ENCODE measurements around the gene MRPL20.
"Not testable (repeated sequence)": the region's sequence is repeated elsewhere in the genome, so short reads cannot be mapped to it uniquely, and the experiment has no call there.

The MRPL20 gene

DNA sequence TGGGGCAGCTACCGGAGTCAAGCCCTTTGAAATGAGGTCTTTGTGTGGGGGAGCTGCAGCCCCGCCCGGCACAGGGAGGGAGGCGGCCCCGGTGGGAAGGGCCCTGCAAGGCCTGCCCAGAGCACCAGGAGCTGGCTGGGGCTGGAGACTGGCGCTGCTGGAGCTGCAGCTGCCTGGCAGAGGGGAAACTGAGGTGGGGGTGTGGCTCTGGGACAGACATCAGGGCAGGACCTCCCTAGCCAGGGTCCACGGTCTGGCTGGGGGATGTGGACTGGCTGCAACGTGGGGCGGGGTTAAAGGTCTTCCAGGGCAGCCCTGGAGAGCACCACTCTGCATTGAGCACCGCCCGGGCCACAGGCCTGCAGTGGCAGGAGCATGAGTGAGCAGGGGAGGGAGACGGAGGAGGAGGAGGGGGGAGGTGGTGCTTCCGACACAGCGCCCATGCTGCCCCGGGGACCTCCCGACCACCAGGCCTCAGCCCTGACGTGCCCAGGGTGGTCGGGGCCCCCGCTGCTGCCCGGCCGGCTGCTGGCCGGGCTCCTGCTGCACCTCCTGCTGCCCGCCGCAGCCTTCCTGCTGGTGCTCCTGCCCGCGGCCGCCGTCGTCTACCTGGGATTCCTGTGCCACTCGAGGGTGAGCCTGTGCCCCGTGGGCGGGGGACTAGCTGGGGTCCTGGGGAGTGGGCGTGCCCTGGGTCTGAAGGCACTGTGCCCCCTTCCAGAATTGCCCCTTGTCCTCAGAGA is 18.8 kb upstream of the MRPL20 start:
- DNase-seq: no peak

DNA sequence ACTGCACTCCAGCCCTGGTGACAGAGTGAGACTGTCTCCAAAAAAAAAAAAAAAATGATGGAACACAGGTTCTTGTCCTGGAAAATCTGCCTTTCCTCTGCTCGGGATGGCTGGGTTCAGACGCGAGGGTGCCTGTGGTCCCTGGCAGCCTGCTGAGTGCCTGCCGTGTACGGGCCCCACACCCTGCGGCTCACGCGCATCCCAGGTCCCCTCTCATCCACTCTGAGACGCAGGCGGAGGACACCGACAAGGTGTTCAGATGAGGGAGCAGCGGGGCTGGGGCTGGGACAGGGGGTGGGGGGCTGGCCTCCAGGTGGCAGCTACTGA is 18.3 kb upstream of the MRPL20 start:
- no peak for DNase-seq

DNA sequence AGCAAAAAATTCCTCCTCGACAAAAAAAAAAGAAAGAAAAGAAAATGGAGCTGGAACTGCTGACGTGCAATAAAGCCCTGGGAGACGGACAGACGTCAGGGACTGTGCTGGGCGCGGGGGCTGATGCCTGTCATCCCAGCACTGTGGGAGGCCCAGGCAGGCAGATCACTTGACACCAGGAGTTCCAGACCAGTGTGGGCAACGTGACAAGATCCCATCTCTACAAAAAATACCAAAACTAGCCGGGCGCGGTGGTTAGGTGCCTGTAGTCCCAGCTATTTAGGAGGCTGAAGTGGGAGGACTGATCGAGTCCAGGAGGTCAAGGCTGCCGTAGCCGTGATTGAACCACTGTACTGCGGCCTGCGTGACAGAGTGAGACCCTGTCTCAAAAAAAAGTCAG is 17.6 kb upstream of the MRPL20 start:
- no peak for DNase-seq

DNA sequence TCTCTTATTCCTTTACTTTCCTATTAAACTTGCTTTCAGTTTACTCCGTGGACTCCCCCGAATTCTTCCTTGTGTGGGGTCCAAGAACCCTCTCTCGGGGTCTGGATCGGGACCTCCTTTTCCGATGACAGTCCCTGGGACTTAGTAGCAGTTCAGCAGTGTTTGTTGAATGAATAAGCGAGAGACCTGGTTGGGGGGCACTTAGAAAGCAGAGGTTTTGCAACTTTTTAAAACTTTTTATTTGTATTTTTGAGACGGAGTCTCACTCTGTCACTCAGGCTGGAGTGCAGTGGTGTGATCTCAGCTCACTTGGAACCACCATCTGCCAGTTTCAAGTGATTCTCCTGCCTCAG is 16.1 kb upstream of the MRPL20 start:
- no peak for DNase-seq

DNA sequence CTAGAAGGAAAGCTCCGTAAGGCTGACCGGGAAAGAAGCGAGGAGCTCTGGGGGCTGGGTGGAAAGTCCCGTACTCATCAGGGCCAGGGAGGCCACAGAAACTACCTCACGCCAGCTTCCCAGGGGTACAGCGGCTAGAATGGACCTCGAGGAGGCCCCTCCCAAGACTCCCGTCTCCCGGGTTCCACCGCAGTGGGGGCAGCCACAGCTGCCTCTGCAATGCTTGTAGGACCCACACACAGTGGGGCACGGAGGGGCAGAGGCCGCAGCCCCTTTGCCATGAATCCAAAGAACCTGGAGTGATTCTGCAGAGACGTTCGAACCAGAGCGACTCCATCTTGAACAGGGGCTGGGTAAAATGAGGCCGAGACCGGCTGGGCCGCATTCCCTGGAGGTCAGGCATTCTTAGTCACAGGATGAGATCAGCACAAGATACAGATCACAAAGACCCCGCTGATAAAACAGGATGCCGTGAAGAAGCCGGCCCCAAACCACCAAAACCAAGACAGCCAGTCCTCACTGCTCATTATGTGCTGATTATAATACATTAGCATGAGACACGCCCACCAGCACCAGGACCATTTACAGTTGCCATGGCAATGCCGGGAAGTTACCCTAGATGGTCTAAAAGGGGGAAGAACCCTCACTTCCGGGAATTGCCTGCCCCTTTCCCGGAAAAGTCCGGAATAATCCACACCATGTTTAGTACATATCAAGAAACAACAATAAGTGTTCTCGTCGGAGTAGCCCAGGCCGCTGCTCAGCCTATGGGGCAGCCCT is 15.6 kb upstream of the MRPL20 start:
- no peak for DNase-seq

DNA sequence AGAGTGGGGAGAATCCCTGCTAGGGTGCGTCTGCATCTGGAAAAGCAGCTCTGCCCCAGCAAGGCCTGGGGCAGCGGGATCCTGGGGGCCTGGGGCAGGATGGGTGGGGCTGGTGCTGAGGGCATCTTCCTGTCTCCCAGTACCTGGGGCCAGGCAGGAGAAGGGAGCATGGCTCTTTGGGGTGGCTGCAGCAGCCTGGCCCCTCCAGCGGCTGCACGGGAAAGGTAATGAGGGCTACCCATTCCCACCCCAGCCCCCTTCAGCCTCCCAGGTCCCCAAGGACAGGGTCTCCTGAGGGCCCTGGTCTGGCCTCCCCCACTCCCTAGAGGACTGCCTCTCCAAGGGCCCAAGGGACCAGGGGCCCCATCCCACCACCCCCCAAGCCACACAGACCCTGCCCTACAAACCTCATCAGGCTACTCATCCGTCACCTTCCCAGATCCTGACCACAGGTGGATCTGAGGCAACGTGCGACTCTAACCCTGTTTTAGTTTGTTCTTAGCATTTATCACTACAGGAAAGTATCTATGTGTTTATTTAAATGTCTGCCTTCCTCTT is 14.9 kb upstream of the MRPL20 start:
- DNase-seq: no peak

DNA sequence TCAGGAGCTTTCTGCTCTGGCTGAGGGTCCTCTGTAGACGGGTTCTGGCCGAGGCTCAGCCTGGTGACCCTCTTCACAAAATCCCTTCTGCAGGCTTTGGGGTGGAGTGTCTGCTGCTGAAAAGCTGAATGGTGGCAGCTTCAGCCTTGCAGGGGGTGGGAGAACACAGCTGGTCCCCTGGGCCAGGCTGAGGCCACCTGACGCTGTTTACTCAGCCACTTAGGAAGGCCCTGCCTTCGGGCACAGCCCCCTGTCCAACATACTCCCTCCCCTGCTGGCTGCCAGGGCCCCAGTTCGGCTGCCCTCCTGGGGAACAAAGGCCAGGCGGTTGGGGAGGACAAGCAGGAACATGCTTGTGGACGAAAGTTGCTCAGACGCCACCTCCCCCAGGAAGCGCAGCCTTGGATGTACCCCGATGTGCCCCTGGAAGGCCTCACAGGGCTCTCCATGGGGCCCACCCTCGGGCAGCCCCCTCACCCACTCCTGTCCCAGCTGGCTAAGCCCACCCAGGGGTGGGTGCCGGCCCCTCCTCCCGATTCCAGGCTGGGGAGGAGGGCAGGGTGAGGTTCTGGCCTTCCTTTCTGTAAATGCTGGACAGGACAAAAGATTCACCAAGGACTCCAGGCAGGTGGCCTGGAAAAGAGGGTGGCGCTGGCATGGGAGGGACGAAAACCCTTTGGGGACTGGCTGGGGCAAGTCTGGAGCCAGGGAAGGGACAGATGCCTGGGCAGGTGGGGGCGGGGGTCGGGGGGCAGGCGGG is 14.2 kb upstream of the MRPL20 start, which contains the start of gene ANKRD65:
TSS of gene ANKRD65 (minus strand) at position 130 of the 760 bp plus-strand sequence. CDS start 271 bp downstream, outside the sequence.
- DNase-seq: no peak

DNA sequence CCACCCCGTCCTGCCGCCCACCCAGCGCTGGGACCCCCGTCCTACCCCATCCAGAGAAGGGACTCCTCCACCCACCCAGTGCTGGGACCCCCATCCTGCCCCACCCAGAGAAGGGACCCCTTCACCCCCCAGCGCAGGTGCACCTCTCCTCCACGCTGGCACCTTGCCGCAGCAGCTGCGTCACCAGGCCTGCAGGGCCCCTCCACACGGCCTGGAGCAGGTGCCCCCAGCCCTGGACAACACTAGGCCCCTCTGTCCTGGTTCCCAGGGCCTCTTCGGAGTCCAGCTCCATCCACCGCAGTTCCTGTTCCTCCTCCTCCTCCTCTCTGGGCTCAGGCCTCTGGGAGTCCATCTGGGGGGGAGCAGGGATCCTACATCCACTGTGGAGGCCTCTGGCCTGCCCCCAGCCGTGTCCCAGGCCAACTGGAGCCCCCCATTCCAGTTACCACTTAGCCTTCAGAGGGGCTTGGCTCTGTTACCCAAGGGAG is 13.6 kb upstream of the MRPL20 start:
- DNase-seq: no peak

DNA sequence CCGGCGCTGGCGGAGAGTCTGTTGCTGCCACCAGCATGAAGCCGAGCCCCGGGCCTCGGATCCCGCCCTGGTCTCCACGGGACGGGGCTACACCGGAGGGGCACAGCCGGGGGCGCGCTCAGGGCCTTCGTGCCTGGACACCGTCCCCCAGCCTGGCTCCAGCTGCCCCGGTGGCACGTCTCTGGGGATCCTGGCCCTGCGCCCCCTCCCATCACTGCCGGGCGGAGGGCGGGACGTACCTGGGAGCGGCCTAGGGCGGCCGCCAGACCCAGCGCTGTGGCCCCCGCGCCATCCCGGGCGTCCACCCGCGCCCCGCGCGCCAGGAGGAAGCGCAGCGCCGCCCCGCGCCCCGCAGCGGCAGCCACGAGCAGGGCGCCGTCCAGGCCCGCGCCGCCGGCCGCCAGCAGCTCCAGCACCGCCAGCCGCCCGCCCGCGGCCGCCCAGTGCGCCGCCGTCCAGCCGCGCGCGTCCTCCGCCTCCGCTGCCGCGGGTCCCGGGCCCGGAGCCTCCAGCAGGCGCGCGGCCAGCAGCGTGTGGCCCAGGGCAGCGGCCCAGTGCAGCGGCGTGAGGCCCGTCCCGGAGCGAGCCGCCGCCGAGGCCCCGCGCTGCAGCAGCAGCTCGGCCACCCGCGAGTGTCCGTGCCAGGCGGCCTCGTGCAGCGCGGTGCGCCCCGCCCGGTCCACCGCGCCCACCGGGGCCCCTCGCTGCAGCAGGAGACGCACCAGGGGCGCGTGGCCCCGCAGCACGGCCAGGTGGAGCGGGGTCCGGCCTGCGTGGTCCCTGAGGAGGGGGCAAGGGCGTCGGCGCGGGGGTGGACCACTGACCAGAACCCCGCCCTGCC is 12.9 kb upstream of the MRPL20 start:
- peak in 1 of 2 donors; percentile 17 for DNase-seq

DNA sequence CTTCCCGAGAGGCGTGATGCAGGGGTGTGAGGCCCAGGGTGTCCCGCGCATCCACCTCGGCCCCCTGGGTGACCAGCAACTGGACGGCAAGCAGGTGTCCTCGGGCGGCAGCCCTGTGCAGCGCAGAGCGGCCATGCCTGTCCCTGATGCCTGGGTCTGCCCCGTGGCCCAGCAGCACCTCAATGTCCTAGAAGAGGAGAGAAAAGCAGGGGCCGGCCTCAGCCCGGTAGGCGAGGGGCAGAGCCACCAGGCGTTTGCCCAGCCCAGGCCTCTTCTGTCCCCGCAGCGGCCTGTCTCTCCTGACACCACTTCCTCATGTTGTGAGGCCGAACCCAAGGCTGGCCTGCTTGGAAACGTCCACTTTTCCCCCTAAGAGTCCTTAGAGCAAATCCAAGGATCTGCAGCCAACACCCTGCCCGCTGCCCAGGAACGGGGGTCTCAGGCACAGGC is 12.3 kb upstream of the MRPL20 start:
- DNase-seq: no peak

DNA sequence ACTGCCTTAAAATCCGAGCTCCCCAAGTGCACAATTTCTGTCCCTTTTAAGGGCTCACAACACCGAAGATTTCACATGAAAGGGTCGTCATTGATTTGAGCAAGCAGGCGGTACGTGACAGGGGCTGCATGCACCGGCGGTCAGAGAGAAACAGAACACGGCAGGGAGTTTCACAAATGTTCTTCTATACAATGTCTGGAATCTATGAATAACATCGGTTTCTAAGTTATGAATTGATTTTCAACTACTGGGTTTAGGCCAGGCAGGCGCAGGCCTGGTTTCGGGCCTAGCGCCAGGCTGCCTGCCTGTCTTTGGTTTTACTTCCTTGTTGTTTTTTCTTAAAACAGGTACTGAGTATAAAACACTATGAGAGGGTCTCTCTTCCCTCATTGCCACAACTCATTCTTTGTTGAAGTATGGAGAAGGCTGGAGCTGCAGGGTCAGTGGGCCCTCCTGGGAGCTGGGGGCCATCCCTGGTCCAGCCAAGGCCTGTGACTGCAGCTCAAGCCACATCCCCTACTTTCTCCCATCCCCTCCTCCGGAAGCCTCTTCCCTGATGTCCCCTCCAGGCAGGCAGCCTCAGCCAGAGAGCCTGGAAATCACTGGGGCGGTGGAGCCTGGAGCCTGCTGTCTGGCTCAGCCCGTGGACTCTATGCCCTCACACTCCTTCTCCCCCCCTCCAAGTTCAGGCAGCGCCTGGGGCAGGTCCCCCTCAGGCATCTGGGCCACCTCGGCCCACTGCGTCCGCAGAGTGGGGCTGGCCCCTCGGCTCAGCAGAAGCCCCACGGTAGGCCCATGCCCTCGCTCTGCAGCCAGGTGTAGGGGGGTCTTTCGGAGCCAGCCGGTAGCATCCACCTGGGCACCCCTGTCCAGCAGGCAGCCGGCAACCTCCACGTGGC is 11.6 kb upstream of the MRPL20 start:
- DNase-seq: no peak

DNA sequence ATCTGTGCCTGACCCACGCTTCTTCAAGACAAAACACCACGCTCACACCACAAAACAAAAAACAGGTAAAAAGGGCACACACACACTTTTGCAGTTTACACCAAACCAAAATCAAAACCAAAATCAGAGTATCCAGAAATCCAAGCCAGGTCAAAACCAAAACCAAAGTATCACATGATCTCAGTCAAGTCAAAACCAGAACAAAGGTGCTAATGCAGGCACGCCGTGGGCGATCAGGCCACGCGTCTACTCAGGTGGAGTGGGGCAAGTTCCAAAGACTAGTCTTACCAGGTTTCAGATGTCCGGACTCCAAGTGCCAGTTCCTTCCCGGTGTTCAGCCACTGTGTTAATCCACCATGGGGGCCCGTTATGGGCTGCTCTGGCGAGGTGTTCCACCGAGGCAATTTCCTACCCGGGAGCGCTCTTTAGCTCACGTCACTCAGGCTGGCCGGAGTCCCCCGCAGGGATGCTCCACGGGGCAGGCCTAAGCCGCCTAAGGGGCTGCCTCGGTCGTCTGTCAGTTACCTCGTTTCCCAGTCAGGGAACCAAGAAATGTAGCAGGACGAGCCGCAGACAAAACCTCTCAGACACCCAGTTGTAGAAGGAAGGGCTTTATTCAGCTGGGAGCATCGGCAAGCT is 10.9 kb upstream of the MRPL20 start:
- DNase-seq: not testable (repeated sequence)

DNA sequence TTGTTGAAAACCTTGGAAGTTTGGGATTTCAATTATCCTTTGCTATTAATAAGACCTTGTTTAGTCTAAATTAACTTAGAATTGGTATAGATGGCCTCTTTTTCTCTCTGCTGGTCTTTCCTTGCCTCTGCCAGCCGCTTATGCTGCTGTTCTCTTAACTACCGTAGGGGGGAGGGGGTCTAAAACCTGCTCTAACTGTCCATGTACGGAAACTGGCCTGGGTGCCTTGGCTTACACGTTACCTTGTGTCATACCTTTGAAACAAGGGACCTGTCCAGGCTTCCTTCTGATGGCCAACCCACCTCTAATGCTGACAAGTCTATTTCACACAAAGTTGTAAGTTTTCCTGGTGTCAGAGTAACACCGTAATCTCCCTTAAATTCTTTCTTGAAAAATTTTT is 10.3 kb upstream of the MRPL20 start:
- not testable (repeated sequence) for DNase-seq

DNA sequence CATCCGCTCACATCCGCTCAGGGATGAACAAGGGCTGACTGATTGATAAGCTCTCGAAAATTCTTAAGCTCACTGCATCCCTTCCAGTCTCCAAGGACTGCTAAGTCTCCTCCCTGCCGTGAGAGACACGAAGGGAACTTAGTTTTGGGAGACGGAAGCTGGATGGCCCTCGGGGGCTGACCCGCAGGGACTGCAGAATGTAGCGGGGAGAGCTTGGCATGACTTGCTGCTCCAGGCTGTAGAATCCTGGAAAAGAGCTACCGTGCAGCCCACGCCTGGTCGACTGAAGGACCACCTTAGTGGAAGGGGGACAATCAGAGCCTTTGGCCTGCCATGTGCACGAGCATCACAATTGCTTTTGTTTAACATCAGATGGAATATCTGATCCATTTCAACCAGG is 8.7 kb upstream of the MRPL20 start:
- DNase-seq: no peak

DNA sequence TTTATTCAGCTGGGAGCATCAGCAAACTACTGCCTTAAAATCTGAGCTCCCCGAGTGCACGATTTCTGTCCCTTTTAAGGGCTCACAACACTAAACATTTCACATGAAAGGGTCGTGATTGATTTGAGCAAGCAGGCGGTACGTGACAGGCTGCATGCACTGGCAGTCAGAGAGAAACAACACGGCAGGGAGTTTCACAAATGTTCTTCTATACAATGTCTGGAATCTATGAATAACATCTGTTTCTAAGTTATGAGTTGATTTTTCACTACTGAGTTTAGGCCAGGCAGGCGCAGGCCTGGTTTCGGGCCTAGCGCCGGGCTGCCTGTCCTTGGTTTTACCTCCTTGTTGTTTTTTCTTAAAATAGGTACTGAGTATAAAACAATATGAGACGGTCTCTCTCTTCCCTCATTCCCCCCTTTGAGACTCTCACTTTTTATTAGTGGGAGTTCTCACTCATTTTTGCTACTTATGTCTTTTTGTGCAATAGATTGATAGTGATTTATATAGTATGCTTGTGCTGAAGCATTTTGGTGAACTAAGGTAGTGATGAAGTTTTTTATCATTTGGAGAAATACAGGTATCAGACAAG is 5.3 kb upstream of the MRPL20 start:
- DNase-seq: not testable (repeated sequence)

DNA sequence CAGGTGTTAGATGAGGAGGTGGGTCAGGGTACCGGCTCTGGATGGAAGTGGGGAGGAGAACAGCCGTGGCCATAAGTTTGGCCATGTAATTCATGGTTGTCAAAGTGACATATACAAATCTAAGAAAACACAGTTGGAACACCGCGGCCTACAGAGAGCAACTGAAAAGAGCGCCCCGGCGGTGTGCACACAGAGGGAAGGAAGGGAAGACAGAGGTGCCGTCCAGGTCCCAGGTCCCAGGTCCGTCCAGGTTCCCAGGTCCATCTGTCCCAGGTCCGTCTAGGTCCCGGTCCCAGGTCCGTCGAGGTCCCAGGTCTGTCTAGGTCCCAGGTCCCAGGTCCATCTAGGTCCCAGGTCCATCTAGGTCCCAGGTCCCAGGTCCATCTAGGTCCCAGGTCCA is 4.5 kb upstream of the MRPL20 start:
- DNase-seq: no peak

DNA sequence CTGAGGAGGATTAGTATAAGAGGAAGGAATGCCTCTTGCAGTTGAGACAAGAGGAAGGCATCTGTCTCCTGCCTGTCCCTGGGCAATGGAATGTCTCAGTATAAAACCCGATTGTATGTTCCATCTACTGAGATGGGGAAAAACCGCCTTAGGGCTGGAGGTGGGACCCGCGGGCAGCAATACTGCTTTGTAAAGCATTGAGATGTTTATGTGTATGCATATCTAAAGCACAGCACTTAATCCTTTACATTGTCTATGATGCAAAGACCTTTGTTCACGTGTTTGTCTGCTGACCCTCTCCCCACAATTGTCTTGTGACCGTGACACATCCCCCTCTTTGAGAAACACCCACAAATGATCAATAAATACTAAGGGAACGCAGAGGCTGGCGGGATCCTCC is 3.1 kb upstream of the MRPL20 start:
- not testable (repeated sequence) for DNase-seq

DNA sequence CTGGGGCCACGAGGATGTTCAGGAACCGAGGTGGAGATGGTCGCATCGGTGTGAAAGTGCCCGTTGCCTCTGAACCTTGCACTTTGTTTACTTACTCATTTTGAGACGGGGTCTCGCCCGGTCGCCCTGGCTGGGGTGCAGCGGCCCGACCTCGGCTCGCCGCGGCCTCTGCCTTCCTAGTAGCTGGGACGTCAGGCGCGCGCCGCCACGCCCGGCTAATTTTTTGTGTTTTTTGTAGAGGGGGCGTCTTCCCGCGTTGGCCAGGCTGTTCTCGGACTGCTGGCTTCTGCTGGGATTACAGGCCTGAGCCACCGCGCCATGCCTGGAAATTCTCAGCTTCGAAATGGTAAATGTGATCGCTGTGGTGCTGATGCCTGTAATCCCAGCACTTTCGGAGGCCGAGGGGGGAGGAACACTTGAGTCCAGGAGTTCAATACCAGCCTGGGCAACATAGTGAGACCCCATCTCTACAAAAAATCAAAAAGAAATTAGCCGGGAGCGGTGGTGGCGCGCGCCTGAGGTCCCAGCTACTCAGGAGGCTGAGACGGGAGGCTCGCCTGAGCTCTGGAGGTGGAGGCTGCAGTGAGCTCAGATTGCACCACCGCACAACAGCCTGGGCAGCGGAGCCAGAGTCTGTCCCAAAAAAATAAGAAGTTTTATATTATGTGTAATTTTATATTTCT is 684 bp upstream of the MRPL20 start:
- DNase-seq: peak in 1 of 2 donors; percentile 36

DNA sequence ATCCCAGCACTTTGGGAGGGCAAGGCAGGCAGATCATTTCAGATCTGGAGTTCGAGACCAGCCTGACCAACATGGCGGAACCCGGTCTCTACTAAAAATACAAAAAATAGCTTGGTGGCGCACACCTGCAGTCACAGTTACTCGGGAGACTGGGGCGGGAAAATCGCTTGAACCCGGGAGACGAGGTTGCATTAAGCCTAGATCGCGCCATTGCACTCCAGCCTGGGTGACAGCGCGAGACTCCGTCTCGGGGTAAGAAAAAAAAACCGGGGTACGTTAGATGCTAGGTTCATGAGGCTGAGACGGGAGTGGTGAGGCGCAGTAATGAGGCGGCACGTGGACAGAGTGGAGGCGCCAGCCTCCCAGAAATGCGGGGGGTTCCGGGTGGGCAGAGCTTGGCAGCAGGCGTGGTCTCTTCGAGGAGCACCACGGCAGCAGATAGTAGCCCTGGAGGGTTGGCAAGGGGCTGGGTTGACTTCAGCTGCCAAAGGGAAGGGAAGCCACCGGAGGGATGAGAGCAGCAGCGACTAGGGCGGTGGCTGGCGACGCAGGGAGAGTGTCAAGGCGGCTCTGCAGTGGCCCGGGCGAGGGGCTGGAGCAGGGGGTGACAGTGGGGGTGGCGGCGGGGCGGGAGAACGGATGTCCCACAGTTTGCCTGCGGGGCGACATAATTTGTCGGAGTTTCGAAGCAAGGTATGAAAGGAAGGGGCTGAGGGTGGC is 832 bp downstream of the MRPL20 start:
- no peak for DNase-seq

Data from inflammatory macrophage (primary cell).